GM19023 (cell line): ENCODE measurements around the gene NOS2.
"Not testable (repeated sequence)": the region's sequence is repeated elsewhere in the genome, so short reads cannot be mapped to it uniquely, and the experiment has no call there.

Experiments used
- ATAC-seq: cut with Tn5 transposase; IDR thresholded peaks from one replicate; pipeline ENCODE4 v1.9.1; 2021; ENCODE audit warnings: mild to moderate bottlenecking, moderate library complexity; ENCODE audit not compliant: unreplicated experiment

The NOS2 gene

DNA sequence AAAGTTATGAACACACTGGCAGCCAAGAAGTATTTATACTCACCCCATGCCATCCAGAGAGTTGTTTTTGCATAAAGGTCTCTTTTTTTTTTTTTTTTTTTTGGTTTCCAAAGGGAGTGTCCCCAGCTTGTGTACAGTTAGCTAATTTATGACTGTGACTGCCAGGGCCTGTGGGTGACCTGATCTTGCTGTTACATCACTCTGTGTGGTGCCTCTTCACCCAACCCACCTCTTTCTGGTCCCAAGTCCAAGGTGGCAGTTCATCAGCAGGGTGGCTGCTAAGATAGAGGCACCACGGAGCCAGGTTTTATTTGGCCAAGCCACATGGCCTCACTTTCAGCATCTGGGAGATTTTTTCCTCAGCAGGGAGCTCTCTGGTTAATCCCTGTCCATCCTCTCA is at the start of gene NOS2:
Gene NOS2 (minus strand): TSS at position 8 of the 400 bp plus-strand sequence. CDS start 1,720 bp downstream, outside the sequence.
- ATAC-seq, result no peak

DNA sequence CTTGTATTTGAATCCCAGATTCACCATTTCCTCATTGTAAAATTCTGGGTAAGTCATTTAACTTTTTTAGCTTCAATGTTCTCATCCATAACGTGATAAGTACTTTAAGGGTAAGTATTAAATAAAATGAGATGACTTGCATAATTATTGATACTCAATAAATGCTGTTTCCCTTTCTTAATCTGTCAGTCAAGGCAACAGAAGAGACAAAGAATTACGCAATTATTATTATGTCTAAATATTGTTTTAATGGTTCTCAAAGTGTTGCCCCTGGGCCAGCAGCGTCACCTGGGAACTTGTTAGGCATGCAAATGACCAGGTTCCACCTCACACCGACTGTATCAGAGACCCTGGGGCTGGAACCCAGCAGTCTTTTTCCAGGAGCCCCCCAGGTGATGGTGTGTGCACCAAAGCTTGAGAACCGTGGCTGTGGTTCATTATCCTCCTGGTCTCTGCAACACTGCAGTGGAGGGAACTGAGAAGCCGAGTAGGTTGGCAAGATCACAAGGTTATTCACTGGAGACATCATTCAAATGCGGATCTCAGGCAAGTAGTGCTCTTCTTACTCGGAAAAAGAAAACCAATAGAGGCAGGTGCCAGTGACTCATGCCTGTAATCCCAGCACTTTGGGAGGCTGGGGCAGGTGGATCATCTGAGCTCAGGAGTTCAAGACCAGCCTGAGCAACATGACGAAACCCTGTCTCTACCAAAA is 49.3 kb upstream of the NOS2 start:
- ATAC-seq, result no peak

DNA sequence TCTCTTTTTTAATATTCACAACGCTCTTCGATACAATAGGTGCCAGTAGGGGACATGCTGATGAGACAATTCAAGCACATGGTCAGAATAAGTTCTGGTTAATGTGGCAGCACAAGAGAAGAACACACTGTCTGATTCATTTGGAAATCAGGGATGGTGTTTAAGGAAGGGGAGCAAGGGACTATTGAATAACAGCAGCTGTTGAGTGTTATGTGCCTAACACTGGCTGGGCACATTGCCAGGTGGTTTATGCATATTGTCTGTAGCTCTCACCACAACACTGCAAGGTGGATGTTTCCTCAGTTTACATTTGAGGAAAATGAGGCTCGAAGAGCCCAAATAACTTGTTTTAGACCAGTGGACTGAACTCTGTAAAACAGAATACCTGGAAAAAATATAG is 48.6 kb upstream of the NOS2 start:
- no peak for ATAC-seq

DNA sequence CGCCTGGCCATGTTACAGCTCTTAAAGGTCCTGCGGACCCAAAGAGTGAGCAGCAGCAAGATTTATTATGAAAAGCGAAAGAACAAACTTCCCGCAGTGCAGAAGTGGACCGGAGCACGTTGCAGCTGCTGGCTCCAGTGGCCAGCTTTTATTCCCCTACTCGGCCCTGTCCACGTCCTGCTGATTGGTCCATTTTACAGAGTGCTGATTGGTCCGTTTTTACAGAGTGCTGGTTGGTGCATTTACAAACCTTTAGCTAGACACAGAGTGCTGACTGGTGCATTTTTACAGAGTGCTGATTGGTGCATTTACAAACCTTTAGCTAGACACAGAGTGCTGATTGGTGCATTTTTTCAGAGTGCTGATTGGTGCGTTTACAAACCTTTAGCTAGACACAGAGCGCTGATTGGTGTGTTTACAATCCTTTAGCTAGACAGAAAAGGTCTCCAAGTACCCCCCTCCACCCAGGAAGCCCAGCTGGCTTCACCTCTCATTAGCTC is 46.5 kb upstream of the NOS2 start:
- not testable (repeated sequence) for ATAC-seq

DNA sequence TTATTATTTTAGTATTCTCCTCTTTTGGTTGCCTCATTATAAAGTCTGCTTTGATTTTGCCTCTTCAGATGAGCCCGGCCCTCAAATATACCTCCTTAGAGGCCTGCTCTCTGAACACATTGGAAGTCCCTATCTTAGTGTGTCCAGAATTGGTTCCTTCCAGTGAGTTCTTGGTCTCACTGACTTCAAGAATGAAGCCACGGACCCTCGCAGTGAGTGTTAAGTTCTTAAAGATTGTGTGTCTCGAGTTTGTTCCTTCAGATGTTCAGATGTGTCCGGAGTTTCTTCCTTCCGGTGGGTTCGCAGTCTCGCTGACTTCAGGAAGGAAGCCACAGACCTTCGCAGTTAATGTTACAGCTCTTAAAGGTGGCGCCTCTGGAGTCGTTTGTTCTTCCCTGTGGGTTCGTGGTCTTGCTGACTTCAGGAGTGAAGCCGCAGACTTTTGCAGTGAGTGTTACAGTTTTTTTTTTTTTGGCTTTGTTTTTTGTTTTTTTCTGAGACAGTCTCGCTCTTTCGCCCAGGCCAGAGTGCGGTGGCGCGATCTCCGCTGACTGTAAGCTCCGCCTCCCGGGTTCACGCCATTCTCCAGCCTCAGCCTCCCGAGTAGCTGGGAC is 45.8 kb upstream of the NOS2 start:
- no peak for ATAC-seq

DNA sequence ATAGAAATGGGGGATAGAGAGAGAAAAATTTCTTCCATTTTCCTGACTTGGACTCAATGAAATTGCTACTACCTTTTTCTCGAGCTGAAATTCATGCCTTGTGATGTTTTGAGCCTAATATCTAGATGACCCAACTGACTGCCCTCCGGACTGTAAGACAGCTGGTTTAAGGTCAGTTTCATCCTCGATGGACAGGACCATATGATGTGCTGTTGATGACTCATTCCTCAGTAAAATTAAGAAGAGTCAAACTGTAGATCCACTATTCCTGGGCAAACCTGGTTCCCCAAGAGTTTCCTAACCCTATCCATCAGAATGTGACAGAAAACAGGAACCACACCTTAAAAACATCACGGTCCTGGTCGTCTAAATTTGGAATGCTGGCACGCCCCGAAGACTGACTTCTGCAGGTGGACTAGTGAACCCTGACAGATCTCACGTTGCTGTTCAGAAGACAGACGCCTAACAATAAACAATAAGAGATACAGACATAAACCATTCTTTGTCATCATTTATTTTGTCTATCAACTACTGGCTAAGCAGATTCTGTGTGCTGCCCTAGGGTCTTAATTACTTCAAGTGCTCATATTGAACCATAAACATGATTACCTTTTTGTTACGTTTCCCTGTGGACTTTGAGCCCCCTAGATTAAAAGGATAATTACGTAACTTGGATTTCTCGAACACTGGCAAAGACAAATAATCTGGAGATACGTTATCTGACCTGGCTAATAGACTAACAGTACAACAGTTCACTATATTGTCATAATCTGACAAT is 45.1 kb upstream of the NOS2 start:
- ATAC-seq, result no peak

DNA sequence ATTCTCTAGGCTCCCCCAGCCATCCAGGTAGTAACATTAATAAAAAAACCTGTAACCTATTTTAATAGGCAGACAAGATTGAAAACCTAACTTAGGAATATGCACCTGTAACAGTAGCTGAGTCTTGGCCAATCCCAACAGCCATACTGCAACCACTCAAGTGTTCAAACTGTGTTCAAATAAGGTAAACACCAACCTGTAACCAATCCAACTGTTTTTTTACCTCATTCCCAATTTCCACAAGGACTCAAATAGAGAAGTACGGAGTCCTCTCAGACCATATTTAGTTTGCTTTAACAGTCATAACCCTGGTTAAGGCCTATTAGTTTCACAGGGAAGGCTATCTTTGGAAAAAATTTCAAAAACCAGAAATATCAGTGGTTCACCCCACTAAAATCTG is 40.4 kb upstream of the NOS2 start:
- ATAC-seq, result no peak

DNA sequence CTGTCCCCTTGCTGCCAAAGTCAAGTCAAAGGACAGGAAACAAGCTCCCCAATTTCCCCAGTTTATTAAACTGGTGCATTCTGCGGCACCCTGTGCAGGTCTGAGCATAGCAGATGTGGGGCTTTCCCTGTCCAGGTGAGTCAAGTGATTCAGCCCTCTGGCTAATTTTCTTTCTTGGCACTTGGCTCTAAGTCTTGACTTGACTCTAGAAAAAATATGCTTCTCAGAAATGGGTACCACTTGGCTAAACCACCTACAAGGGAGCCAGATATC is 40.0 kb upstream of the NOS2 start:
- not testable (repeated sequence) for ATAC-seq

DNA sequence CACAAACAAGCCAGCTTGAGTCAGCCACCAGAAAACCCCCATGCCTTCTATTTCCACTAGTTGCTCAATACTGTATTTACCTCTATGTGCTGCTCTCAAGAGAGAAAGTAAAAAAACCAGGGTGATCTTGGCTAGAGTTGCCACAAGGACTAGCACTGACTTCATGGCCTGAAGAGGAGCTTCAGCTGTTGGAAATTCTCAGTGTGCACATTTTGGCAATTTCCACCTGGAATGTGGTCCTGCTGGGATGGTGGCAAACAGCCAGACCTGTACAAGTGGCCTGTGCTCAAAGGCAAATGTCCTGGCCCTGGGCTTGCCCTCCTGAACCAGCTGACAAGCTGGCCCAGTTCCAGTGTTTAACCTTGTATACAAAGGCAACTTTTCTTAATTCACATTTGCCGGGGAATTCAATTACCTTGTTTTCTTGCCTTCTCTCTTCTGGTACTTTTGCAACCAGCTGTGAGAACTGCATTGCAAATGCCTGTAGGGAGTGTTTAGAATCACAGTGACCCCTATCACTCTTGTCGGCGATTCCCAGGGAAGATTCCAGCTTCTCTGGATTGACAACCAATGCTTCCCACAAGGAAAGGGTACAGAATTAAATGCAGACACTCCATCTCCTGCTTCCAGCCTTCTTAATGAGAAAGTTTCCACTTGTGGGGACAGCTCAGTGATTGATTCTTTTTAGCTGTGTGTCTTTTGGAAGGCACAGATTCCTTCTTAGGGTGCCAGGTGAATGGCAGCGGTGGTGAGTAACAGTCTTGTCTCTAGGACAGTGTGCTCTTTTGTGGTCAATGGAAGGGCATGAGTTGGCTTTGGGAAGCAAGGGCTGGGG is 39.5 kb upstream of the NOS2 start:
- not testable (repeated sequence) for ATAC-seq

DNA sequence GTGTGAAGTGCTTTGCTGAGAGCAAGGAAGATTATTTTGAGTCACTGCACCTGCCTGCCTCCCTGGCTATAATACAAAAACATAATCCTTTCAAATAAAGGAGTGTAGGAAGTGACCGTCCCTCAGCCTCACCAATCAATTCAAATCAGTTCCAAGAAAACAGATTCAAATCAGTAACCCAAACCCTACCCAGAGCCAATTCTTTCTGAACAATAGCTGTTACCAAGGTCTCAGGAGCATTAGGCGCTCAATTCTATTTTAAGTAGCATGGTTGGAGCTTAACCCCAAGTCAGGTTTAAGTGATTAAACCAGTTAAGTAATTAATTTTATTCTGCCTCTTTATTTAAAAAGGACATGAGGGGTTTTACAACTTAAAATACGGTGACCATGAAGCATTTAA is 38.3 kb upstream of the NOS2 start:
- ATAC-seq, result not testable (repeated sequence)

DNA sequence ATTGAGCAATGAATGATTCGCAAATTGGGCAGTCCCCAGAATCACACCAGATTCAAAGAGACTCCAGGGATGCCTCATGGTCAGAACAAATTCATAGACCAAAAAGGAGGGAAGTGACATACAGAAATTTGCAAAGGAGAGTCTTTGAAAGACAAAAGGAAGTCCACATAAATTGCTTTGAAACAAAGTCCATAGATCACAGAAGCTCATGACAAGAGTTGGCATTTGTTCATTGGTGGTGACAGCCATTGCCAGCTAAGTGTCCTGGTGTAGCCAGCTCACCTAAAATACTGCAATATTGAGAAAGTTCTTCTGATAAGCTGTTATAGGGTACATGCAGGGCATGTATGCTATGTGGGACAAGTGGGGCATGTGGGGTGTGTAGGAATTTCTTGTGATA is 37.4 kb upstream of the NOS2 start:
- not testable (repeated sequence) for ATAC-seq

DNA sequence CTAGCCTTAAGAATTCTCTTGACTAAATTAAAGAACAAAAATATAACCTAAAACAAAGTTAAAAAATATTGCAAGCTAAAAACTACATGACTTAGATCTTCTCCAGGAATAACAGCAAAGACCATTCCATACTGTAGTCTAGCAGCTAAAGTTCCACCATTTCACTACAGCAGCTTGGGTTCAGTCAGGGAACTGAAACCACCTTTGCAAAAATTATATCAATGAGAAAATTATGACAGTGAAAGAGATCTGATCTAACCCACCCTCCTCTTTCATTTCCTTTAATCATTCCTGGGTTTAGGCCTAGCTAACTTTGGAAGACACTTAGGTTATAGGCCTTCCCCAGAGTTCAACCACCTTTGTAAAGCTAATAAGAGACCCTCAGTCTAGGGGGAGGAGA is 36.3 kb upstream of the NOS2 start:
- ATAC-seq, result no peak

DNA sequence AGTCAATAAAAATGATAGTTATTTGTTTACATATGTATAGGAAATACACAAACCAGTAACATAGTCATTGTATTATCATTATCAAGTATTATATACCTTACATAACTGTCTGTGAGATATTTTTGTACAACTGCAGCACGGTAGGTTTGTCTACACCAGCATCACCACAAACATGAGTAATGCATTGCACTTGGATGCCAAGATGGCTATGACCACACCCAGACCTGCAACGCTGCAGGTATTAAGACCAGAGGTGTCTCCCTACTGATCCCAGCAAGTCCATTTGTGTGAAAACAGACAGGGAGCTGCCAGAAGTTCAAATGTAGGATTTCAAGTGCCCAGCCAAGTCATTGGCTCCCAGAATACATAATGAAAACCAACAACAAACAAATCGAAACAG is 34.2 kb upstream of the NOS2 start:
- ATAC-seq, result no peak

DNA sequence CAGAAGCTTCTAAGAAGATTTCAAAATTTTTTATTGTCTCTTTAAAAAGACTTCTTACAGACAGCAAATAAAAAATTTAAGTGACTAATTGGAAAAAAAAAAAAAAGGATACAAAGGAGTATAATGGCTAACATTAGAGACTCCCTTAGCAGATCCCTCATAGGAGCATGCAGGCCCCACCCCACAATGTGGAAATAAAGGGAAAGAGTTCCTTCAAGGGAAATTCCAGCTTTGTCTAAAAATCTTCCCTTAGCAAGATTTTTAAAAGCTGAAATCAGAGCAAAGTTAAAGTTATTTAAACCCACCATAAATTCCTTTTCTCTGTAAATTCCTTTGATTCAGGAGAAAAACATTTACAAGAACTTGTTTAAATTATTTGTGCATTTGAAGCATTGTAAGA is 32.5 kb upstream of the NOS2 start:
- ATAC-seq, result no peak

DNA sequence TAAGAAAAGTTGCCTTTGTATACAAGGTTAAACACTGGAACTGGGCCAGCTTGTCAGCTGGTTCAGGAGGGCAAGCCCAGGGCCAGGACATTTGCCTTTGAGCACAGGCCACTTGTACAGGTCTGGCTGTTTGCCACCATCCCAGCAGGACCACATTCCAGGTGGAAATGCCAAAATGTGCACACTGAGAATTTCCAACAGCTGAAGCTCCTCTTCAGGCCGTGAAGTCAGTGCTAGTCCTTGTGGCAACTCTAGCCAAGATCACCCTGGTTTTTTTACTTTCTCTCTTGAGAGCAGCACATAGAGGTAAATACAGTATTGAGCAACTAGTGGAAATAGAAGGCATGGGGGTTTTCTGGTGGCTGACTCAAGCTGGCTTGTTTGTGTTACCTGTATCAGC is 29.6 kb upstream of the NOS2 start:
- not testable (repeated sequence) for ATAC-seq

DNA sequence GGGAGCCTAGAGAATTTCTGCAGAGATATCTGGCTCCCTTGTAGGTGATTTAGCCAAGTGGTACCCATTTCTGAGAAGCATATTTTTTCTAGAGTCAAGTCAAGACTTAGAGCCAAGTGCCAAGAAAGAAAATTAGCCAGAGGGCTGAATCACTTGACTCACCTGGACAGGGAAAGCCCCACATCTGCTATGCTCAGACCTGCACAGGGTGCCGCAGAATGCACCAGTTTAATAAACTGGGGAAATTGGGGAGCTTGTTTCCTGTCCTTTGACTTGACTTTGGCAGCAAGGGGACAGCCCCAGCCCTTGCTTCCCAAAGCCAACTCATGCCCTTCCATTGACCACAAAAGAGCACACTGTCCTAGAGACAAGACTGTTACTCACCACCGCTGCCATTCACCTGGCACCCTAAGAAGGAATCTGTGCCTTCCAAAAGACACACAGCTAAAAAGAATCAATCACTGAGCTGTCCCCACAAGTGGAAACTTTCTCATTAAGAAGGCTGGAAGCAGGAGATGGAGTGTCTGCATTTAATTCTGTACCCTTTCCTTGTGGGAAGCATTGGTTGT is 28.9 kb upstream of the NOS2 start:
- not testable (repeated sequence) for ATAC-seq

DNA sequence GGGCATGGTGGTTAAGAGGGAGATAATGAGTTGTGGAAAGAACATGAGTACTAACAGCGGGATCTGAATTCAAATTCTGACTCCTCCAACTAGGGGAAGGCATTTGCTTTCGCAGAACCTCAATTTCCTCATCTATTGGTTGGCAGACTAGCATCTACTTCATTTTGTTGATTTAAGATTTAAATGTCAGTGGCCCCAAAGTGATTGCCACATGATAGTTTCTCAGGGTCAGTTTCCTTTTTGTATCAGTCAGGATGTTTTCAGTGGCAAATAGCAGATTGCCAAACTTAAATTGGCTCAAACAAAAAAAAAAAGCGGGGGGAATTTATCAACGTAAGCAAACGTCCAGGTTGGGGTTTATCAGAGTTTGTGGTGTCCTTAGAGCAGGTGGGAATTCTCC is 25.1 kb upstream of the NOS2 start:
- no peak for ATAC-seq

DNA sequence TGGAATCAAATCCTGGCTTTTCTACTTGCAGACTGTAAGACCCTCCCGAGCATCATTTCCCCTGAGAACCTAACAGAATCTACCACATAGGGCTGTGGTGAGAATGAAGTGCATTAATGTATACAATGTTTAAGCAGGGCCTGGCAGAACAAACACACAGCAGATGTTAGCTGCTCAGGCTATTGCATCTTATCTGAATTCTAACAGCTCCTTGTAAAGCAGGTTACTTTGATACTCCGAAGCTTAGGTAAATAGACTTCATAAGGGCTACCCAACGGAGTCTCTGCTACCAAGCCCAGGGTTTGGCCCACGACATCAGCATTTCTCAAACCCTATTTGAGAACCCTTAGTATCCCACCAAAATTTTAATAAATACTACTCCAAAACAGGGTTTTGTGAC is 24.4 kb upstream of the NOS2 start:
- no peak for ATAC-seq

DNA sequence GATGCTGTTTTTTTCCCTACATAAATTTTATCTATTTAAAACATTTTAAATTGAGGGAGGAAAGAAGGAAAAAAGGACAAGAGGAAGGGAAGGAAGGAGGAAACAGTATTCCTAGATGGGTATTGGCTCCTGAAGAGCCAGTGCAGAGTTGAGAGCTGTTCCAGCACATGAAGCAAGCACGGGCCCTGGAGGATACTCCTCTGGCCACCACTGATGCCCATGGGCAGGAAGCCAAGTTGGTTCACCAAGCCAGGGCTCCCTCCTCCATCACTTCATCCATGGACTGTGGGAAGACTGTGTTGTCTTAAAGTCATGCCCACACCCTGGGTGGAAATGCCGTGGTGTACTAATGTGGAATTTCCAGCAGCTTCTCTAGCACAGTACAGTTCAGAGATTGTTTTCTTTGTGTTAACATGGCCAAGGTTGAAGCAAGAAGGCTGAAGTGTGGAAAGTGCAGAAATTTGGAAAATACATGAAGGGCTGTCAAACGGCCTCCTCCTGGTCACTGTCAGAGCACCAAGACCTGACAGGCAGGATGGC is 23.9 kb upstream of the NOS2 start:
- ATAC-seq, result no peak

DNA sequence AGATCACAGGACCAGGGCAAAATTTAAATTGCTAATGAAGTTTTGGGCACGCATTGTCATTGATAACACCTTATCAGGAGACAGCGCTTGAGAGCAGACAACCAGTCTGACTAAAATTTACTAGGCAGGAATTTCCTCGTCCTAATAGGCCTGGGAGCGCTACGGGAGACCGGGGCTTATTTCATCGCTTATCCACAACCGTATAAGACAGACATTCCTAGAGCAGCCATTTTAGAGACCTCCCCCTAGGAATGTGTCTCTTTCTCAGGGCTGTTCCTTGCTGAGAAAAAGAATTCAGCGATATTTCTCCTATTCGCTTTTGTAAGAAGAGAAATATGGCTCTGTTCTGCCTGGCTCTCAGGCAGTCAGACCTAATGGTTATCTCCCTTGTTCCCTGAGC is 21.8 kb upstream of the NOS2 start:
- not testable (repeated sequence) for ATAC-seq

DNA sequence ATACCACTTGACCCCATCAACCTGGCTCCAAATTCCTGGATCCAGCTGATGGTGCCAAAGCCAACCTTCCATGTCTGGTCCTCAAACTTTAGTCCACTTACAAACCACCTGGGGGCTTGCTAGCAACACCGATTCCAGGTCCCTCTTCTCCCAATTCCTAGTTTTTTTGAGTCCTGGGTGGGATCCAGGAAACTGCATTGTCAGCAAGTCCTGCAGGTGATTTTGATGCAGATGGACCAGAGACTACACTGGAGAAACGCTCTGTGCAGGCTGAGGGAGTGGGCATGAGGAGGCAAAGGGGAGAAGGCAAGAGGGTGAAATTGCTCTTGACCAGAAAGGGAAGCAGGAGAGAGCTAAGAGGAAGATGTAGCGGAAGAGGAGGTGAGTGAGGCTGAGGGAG is 21.0 kb upstream of the NOS2 start:
- ATAC-seq, result no peak
